ENCODE measurements around the gene MYL12B.

DNA sequence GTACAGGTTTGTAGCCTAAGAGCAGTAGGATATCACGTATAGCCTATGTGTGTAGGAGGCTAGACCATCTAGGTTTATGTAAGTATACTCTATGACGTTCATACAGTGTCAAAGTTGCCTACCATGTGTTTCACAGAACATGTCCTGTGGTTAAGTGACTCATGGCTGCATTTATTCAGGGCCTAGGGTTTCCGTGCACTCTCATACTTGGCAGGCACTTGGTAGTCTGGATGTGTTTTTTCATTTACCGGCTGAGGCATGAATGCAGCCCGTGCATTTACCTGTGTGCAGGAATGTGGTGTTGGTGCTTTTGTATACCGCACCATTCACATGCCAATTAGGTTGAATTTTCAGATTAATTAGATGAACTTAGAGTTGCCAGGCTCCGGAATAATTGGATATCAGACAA is 43.4 kb downstream of the MYL12B start:
- no peak for TF ChIP-seq ZFP36 (IDR thresholded peaks at IDR 0.05; ENCODE audit: borderline replicate concordance, partially characterized antibody)
- TF ChIP-seq, protein P1, sequence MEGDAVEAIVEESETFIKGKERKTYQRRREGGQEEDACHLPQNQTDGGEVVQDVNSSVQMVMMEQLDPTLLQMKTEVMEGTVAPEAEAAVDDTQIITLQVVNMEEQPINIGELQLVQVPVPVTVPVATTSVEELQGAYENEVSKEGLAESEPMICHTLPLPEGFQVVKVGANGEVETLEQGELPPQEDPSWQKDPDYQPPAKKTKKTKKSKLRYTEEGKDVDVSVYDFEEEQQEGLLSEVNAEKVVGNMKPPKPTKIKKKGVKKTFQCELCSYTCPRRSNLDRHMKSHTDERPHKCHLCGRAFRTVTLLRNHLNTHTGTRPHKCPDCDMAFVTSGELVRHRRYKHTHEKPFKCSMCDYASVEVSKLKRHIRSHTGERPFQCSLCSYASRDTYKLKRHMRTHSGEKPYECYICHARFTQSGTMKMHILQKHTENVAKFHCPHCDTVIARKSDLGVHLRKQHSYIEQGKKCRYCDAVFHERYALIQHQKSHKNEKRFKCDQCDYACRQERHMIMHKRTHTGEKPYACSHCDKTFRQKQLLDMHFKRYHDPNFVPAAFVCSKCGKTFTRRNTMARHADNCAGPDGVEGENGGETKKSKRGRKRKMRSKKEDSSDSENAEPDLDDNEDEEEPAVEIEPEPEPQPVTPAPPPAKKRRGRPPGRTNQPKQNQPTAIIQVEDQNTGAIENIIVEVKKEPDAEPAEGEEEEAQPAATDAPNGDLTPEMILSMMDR (IDR thresholded peaks at IDR 0.05): no peak
- no peak for TF ChIP-seq NR3C1 (IDR thresholded peaks at IDR 0.05)
- TF ChIP-seq JUN (IDR thresholded peaks at IDR 0.05): no peak
- TF ChIP-seq, protein P2, sequence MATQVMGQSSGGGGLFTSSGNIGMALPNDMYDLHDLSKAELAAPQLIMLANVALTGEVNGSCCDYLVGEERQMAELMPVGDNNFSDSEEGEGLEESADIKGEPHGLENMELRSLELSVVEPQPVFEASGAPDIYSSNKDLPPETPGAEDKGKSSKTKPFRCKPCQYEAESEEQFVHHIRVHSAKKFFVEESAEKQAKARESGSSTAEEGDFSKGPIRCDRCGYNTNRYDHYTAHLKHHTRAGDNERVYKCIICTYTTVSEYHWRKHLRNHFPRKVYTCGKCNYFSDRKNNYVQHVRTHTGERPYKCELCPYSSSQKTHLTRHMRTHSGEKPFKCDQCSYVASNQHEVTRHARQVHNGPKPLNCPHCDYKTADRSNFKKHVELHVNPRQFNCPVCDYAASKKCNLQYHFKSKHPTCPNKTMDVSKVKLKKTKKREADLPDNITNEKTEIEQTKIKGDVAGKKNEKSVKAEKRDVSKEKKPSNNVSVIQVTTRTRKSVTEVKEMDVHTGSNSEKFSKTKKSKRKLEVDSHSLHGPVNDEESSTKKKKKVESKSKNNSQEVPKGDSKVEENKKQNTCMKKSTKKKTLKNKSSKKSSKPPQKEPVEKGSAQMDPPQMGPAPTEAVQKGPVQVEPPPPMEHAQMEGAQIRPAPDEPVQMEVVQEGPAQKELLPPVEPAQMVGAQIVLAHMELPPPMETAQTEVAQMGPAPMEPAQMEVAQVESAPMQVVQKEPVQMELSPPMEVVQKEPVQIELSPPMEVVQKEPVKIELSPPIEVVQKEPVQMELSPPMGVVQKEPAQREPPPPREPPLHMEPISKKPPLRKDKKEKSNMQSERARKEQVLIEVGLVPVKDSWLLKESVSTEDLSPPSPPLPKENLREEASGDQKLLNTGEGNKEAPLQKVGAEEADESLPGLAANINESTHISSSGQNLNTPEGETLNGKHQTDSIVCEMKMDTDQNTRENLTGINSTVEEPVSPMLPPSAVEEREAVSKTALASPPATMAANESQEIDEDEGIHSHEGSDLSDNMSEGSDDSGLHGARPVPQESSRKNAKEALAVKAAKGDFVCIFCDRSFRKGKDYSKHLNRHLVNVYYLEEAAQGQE (IDR thresholded peaks at IDR 0.05): no peak
- TF ChIP-seq POLR2A (IDR thresholded peaks at IDR 0.05; ENCODE audit: low read length): no peak
- TF ChIP-seq, protein P3, sequence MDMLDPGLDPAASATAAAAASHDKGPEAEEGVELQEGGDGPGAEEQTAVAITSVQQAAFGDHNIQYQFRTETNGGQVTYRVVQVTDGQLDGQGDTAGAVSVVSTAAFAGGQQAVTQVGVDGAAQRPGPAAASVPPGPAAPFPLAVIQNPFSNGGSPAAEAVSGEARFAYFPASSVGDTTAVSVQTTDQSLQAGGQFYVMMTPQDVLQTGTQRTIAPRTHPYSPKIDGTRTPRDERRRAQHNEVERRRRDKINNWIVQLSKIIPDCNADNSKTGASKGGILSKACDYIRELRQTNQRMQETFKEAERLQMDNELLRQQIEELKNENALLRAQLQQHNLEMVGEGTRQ (IDR thresholded peaks at IDR 0.05): no peak
- no peak for TF ChIP-seq CBX2 (IDR thresholded peaks at IDR 0.05; ENCODE audit: borderline replicate concordance, low read depth)
